HepG2 (cell line): ENCODE data around the gene ARMC5. TPM values are rescaled to one million over a fixed set of nuclear protein-coding genes. Genes with fewer than 3 reads are reported as not detected.

Experiments
- AKAP8 ChIP-seq: sonication (generic); formaldehyde crosslinking; IDR thresholded peaks from 2 replicates; pipeline ENCODE4 v1.5.1; 2020; ENCODE audit warnings: mild to moderate bottlenecking, missing genetic modification reagents
- ISL2 ChIP-seq: sonication (generic); formaldehyde crosslinking; IDR thresholded peaks from 2 replicates; pipeline ENCODE4 v1.5.0; 2020; ENCODE audit warnings: missing genetic modification reagents
- ISX ChIP-seq: sonication (generic); formaldehyde crosslinking; conservative IDR thresholded peaks from 2 replicates; pipeline ENCODE4 v1.5.0; 2020; ENCODE audit warnings: missing genetic modification reagents
- MAFK ChIP-seq, 2 experiments: IDR thresholded peaks in 1 of 2; conservative IDR thresholded peaks in 1 of 2; 2 replicates each; pipeline ENCODE4 v1.6.1; 2011; ENCODE audit warnings: improper control_type of control experiment in 2 of 2, low read length in 2 of 2
- MBD4 ChIP-seq: IDR thresholded peaks from 2 replicates; pipeline ENCODE4 v1.6.1; 2012; ENCODE audit warnings: low read length, inconsistent platforms, borderline replicate concordance
- MTF1 ChIP-seq: sonication (generic); formaldehyde crosslinking; IDR thresholded peaks from 2 replicates; pipeline ENCODE4 v1.5.0; 2020; ENCODE audit warnings: missing genetic modification reagents
- ONECUT2 ChIP-seq: sonication (generic); formaldehyde crosslinking; IDR thresholded peaks from 2 replicates; pipeline ENCODE4 v1.4.0; 2020; ENCODE audit warnings: missing genetic modification reagents
- SALL1 ChIP-seq: sonication (generic); formaldehyde crosslinking; IDR thresholded peaks from 2 replicates; pipeline ENCODE4 v1.8.0; 2022; ENCODE audit warnings: mild to moderate bottlenecking, missing genetic modification reagents
- SMAD3 ChIP-seq: sonication (generic); formaldehyde crosslinking; IDR thresholded peaks from 2 replicates; pipeline ENCODE4 v1.4.0; 2020; ENCODE audit warnings: missing genetic modification reagents
- TRIM24 ChIP-seq: sonication (generic); formaldehyde crosslinking; IDR thresholded peaks from 2 replicates; pipeline ENCODE4 v1.8.0; 2022; ENCODE audit warnings: mild to moderate bottlenecking, missing genetic modification reagents
- ZNF207 ChIP-seq: fragments of 450-650 bp; IDR thresholded peaks from 2 replicates; pipeline ENCODE4 v1.6.1; 2016; ENCODE audit warnings: antibody characterized with exemption, borderline replicate concordance
- ZNF253 ChIP-seq: sonication (generic); formaldehyde crosslinking; IDR thresholded peaks from 2 replicates; pipeline ENCODE4 v1.8.0; 2022; ENCODE audit warnings: mild to moderate bottlenecking, missing genetic modification reagents, borderline replicate concordance
- ZNF407 ChIP-seq: sonication (generic); formaldehyde crosslinking; IDR thresholded peaks from one replicate; pipeline ENCODE4 v1.5.1; 2020; ENCODE audit warnings: mild to moderate bottlenecking, missing genetic modification reagents; ENCODE audit errors: not compliant biosample characterization
- ZNF44 ChIP-seq: sonication (generic); formaldehyde crosslinking; IDR thresholded peaks from 2 replicates; pipeline ENCODE4 v1.5.1; 2020; ENCODE audit warnings: mild to moderate bottlenecking, missing genetic modification reagents
- ZNF704 ChIP-seq: sonication (generic); formaldehyde crosslinking; IDR thresholded peaks from 2 replicates; pipeline ENCODE4 v1.8.1; 2023; ENCODE audit warnings: mild to moderate bottlenecking, inconsistent platforms, moderate library complexity, missing genetic modification reagents, borderline replicate concordance
- polyA plus RNA-seq, 8 experiments: library from polyadenylated mRNA; depleted of rRNA in 3 of 8; stranded (reverse) in 7 of 8; unstranded in 1 of 8; fragments of >200 nt; fragmentation: Illumina TruSeq in 4 of 8; extraction: Trizol in 4 of 8; gene quantifications; 2 replicates each; pipeline versions ENCODE4 v1.2.1 to v1.2.3, GENCODE V29; 2011 to 2016; ENCODE audit warnings: low read depth in 4 of 8, missing spikeins in 1 of 8, mixed read lengths in 1 of 8; ENCODE audit not compliant: insufficient read depth in 1 of 8
- total RNA-seq, 5 experiments: library from RNA; depleted of rRNA; stranded (reverse); fragments of >200 nt; fragmentation: Illumina TruSeq; extraction: Trizol; gene quantifications; 2 replicates each; pipeline ENCODE4 v1.2.3, GENCODE V29; 2016; ENCODE audit warnings: low read depth in 1 of 5
- TF ChIP-seq, protein P1 (sequence below): sonication (generic); formaldehyde crosslinking; conservative IDR thresholded peaks from 2 replicates; pipeline ENCODE4 v1.5.0; 2020; ENCODE audit warnings: missing genetic modification reagents
- TF ChIP-seq, protein P2 (sequence below): sonication (generic); formaldehyde crosslinking; IDR thresholded peaks from 2 replicates; pipeline ENCODE4 v1.9.0; 2021; ENCODE audit warnings: missing genetic modification reagents, borderline replicate concordance

ARMC5 gene
- total and polyA plus RNA-seq, 2 of the 13 experiments (the other 11 are each of a cell fraction or from before 2014, with no cell fraction given) = 10.8 to 22.3 TPM

DNA sequence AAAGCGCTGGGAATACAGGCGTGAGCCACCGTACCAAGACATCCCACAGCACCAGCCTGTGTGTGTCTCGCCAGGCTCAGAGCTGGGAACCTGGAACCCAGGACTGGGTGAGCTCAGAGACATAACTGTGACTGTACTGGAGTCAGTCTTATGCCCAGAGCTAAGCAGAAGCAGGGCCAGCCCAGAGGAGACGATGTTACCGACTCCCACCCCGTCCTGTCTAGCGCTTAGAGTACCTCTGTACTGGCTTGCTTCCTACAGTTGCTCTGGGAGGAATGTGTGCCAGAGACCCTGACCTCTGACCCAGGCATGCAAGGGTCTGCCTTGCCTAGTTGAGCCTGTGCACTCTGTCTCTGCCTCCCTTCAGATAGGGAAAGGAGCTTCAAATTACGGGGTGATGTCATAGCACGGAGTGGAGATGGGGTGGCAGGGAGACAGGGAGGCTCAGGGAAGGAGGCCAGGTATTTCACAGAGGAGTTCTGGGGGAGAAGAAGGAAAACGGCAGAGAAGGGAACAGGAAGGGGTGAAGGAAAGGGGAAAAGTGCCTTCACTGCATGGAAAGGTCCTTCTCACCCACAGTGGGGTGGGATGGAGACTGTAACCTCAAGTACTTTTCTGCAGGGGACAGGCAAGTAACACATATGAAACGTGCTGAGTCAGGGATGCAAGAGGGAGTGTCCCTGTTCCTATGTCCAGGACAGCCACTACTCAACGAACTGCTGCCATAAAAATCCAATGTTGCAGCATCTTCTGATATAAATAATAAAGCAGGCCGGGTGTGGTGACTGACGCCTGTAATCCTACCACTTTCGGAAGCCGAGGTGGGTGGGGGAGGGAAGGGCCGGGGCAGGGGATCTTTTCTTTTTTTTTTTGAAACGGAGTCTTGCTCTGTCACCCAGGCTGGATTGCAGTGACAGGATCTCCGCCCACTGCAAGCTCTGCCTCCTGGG lies 5.8 kb upstream of the ARMC5 start (continued):
- TF ChIP-seq MTF1 (CRISPR knock-in tag) = no peak
- TF ChIP-seq ISX = no peak
- TF ChIP-seq AKAP8 (CRISPR knock-in tag) = 0 out of 2 replicates have a peak, but pooled peaks have one; percentile 64
- no peak for TF ChIP-seq ZNF704 (CRISPR knock-in tag)
- peak; percentile 39; the same call in 1 of the 2 replicates for TF ChIP-seq ISL2 (CRISPR knock-in tag)
- no peak for TF ChIP-seq ZNF207
- TF ChIP-seq ONECUT2 = no peak
- TF ChIP-seq, protein P1, sequence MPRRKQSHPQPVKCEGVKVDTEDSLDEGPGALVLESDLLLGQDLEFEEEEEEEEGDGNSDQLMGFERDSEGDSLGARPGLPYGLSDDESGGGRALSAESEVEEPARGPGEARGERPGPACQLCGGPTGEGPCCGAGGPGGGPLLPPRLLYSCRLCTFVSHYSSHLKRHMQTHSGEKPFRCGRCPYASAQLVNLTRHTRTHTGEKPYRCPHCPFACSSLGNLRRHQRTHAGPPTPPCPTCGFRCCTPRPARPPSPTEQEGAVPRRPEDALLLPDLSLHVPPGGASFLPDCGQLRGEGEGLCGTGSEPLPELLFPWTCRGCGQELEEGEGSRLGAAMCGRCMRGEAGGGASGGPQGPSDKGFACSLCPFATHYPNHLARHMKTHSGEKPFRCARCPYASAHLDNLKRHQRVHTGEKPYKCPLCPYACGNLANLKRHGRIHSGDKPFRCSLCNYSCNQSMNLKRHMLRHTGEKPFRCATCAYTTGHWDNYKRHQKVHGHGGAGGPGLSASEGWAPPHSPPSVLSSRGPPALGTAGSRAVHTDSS = no peak
- TF ChIP-seq MAFK (conservative IDR thresholded peaks at IDR 0.05 in 1 of 2, IDR thresholded peaks at IDR 0.05 in 1 of 2; ENCODE audit: low read length in 2 of 2) = peak; percentile 96
- peak; percentile 69 for TF ChIP-seq ZNF407 (CRISPR knock-in tag)
- TF ChIP-seq ZNF253 (CRISPR knock-in tag) = no peak
- no peak for TF ChIP-seq ZNF44 (CRISPR knock-in tag)
- TF ChIP-seq SMAD3 (CRISPR knock-in tag) = no peak
- TF ChIP-seq SALL1 = peak; percentile 77
- TF ChIP-seq, protein P2, sequence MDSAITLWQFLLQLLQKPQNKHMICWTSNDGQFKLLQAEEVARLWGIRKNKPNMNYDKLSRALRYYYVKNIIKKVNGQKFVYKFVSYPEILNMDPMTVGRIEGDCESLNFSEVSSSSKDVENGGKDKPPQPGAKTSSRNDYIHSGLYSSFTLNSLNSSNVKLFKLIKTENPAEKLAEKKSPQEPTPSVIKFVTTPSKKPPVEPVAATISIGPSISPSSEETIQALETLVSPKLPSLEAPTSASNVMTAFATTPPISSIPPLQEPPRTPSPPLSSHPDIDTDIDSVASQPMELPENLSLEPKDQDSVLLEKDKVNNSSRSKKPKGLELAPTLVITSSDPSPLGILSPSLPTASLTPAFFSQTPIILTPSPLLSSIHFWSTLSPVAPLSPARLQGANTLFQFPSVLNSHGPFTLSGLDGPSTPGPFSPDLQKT (CRISPR knock-in tag) = no peak
- TF ChIP-seq MBD4 = no peak
- TF ChIP-seq TRIM24 (CRISPR knock-in tag) = 0 out of 2 replicates have a peak, but pooled peaks have one; percentile 25
